Panc1 (cell line): Measurements from ENCODE around the gene CTSL. TPM values are rescaled to one million over a fixed set of nuclear protein-coding genes. Genes with fewer than 3 reads are reported as not detected.

ENCODE experiments used
- ATAC-seq: fragments of 200-7000 bp; cut with Tn5 transposase; 2 replicates; pipeline ENCODE4 v1.9.1; 2020; ENCODE audit warnings: mild to moderate bottlenecking, moderate library complexity
- BruUV-seq: library from RNA; stranded (reverse); fragments of 400-500 nt; replicated peaks from 2 replicates; lab custom pipeline; 2021; lab: Mats Ljungman, UMichigan
- CTCF ChIA-PET: fragments of 300-600 bp; sonication (Branson Sonifier 250); formaldehyde crosslinking; loops from one replicate; lab custom pipeline; 2022; ENCODE audit warnings: antibody characterized with exemption; lab: Charles Lee
- POLR2A ChIA-PET: fragments of 300-600 bp; sonication (Branson Sonifier 250); formaldehyde crosslinking; loops from one replicate; lab custom pipeline; 2022; ENCODE audit warnings: antibody characterized with exemption; lab: Charles Lee
- DNase-seq: peaks from one replicate; pipeline ENCODE4 v3.0.0-alpha.2; 2010; ENCODE audit warnings: low read depth, low spot score
- H3K27ac ChIP-seq: 2 replicates; pipeline ENCODE4 v1.5.1; 2011; ENCODE audit warnings: mild to moderate bottlenecking, low read length, inconsistent platforms
- H3K27me3 ChIP-seq: fragments of 200-500 bp; sonication (Bioruptor generic); 2 replicates; pipeline ENCODE4 v1.6.0; 2014; ENCODE audit warnings: low read length, inconsistent platforms; ENCODE audit not compliant: control insufficient read depth, insufficient read depth
- H3K36me3 ChIP-seq: fragments of 200-500 bp; sonication (Bioruptor generic); 2 replicates; pipeline ENCODE4 v1.5.1; 2014; ENCODE audit warnings: inconsistent platforms, mild to moderate bottlenecking, low read length, moderate library complexity; ENCODE audit not compliant: control insufficient read depth, insufficient read depth
- H3K4me1 ChIP-seq: 2 replicates; pipeline ENCODE4 v1.5.1; 2011; ENCODE audit warnings: inconsistent platforms, mild to moderate bottlenecking, low read length, moderate library complexity; ENCODE audit not compliant: control insufficient read depth, insufficient read depth
- H3K4me3 ChIP-seq, 2 experiments: 2 replicates each; pipeline ENCODE4 v1.5.1; 2011 to 2012; ENCODE audit warnings: low read depth in 2 of 2, low read length in 2 of 2, mild to moderate bottlenecking in 2 of 2, inconsistent platforms in 1 of 2, moderate library complexity in 1 of 2
- H3K9me3 ChIP-seq: fragments of 200-500 bp; sonication (Bioruptor generic); 2 replicates; pipeline ENCODE4 v1.5.1; 2014; ENCODE audit warnings: low read depth, mild to moderate bottlenecking, inconsistent platforms, low read length, moderate library complexity; ENCODE audit not compliant: control insufficient read depth, insufficient read depth
- CTCF ChIP-seq: fragments of 450-650 bp; IDR thresholded peaks from 2 replicates; pipeline ENCODE4 v1.5.1; 2017; ENCODE audit warnings: mild to moderate bottlenecking
- POLR2AphosphoS5 ChIP-seq: IDR thresholded peaks from 2 replicates; pipeline ENCODE4 v1.6.1; 2012; ENCODE audit warnings: mild to moderate bottlenecking, low read depth, low read length, moderate library complexity
- REST ChIP-seq, 2 experiments: IDR thresholded peaks; 2 replicates each; pipeline ENCODE4 v1.6.1; 2011 to 2012; ENCODE audit warnings: low read depth in 2 of 2, control low read depth in 1 of 2, low read length in 1 of 2, mild to moderate bottlenecking in 1 of 2, moderate library complexity in 1 of 2; ENCODE audit not compliant: insufficient read depth in 1 of 2
- SIN3A ChIP-seq: IDR thresholded peaks from 2 replicates; pipeline ENCODE4 v1.6.1; 2012; ENCODE audit warnings: low read depth, mild to moderate bottlenecking, low read length, moderate library complexity, borderline replicate concordance; ENCODE audit not compliant: insufficient read depth
- TCF7L2 ChIP-seq: IDR thresholded peaks from 2 replicates; pipeline ENCODE4 v1.6.1; 2011; ENCODE audit warnings: mild to moderate bottlenecking, low read depth, low read length, inconsistent platforms
- in situ Hi-C: cut with HindIII; loops from 2 replicates; pipeline ENCODE4 v1.10.0; 2016; ENCODE audit warnings: low sequenced_read_pairs, low pct_unique_long_range_greater_than_20kb
- intact Hi-C: fragments of 100-400 bp; cut with micrococcal nuclease; formaldehyde crosslinking; loops from one replicate; pipeline ENCODE4 v1.10.0; 2022; ENCODE audit not compliant: unreplicated experiment
- total RNA-seq: library from RNA; stranded (reverse); gene quantifications from one replicate; pipeline ENCODE4 v1.2.1, GENCODE V29; 2021; ENCODE audit not compliant: unreplicated experiment

Gene CTSL
- total RNA-seq, 1 experiment from 2014 or later: 45.2 TPM

GRCh38 chr9:87734106-87734505 lies 8.2 kb downstream of the CTSL start:
- BruUV-seq: no TSS peak
- intact Hi-C loops: no loop called here
- TF ChIP-seq REST (IDR thresholded peaks at IDR 0.05; ENCODE audit: insufficient read depth in 1 of 2, low read depth in 2 of 2, low read length in 1 of 2): no peak
- TF ChIP-seq TCF7L2: no peak
- no peak for TF ChIP-seq SIN3A
- TF ChIP-seq CTCF: no peak
- no peak for TF ChIP-seq POLR2AphosphoS5

GRCh38 chr9:87739546-87739945 lies 13.6 kb downstream of the CTSL start:
- DNase-seq (no peak), ATAC-seq (no peak)
- BruUV-seq: no TSS peak
- no peaks in the 10 kb centered on the region for H3K4me1 ChIP-seq
- no peaks in the 10 kb centered on the region for H3K27me3 ChIP-seq
- intact Hi-C loops (no loop called here), in situ Hi-C loops (no loop called here)
- no peaks in the 10 kb centered on the region for H3K9me3 ChIP-seq
- H3K27ac ChIP-seq: no peak overlapping the region
- H3K36me3 ChIP-seq: no peaks in the 10 kb centered on the region
- CTCF ChIA-PET: no interaction called here
- H3K4me3 ChIP-seq: no peak overlapping the region
- POLR2A ChIA-PET: no interaction called here
- no peak for TF ChIP-seq REST (IDR thresholded peaks at IDR 0.05; ENCODE audit: insufficient read depth in 1 of 2, low read depth in 2 of 2, low read length in 1 of 2)
- no peak for TF ChIP-seq POLR2AphosphoS5
- TF ChIP-seq SIN3A: no peak
- no peak for TF ChIP-seq CTCF
- no peak for TF ChIP-seq TCF7L2

More at GRCh38 chr9:87734106-87734505, 8.2 kb downstream of the CTSL start:
- DNase-seq (no peak), ATAC-seq (no peak)
- no peaks in the 10 kb centered on the region for H3K36me3 ChIP-seq
- no peak overlapping the region for H3K4me3 ChIP-seq
- H3K9me3 ChIP-seq: no peaks in the 10 kb centered on the region
- no peak overlapping the region for H3K27ac ChIP-seq
- ChIA-PET CTCF (no interaction called here), POLR2A (no interaction called here)
- no peaks in the 10 kb centered on the region for H3K27me3 ChIP-seq
- H3K4me1 ChIP-seq: no peaks in the 10 kb centered on the region
- in situ Hi-C loops: no loop called here
